T47D (cell line): ENCODE results near the gene RIN3.

Experiments
- DNase-seq, 2 experiments: peaks; one replicate each; pipeline versions ENCODE4 v3.0.0 to v3.0.0-alpha.2; 2011 to 2012; ENCODE audit warnings: low read depth in 1 of 2, low spot score in 1 of 2
- JUND ChIP-seq: IDR thresholded peaks from 2 replicates; pipeline ENCODE4 v1.6.1; 2012; ENCODE audit warnings: low read depth
- in situ Hi-C: cut with HindIII; loops from 2 replicates; pipeline ENCODE4 v1.10.0; 2016; ENCODE audit warnings: low sequenced_read_pairs, low pct_unique_long_range_greater_than_20kb

RIN3 gene

GRCh38 chr14:92513204-92513965, at the start of gene RIN3:
Gene RIN3 (plus strand): TSS chr14:92513781. CDS start chr14:92513933, 152 bp downstream.
- TF ChIP-seq JUND = no peak
- DNase-seq = no peak
- in situ Hi-C loops = no loop called here

DNA sequence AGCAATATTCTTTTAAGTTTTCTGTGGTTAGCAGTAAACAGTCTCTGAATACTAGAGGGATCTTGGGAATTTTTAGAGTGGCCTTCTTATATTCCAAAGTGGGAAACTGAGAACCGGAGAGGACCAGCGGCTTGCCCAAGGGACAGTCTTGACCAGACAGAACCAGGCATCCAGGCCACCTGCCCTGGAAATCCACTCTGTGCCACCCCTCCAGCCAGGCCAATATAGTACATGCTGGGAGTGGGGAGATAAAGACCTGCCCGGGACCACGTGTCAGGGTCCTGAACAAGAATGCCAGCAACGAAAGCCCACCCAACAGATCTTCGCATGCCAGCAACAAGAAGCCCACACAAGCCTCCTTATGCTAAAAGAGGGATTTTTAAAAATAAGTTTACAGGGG, 49.4 kb upstream of the RIN3 start:
- TF ChIP-seq JUND = no peak
- in situ Hi-C loops = no loop called here
- DNase-seq = no peak

DNA sequence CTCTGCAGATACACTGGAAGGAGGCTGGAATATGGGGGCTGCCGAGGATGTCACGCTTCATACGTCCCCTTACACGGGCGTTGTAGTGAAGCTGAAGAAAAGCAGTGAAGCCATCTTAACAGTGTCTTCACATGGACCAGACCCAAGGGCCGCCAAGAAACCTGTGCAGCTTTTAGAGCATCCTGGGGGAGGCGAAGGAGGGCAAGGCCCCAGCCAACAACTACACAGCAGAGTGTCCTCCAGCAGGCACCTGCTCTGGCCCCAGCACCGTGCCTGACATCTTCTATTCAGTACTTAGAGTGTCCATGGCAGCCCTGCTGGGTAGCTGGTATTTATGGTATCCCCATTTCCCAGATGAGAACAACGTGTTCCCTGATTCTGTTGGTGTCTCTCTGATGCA, 48.9 kb upstream of the RIN3 start:
- DNase-seq = no peak
- no peak for TF ChIP-seq JUND
- in situ Hi-C loops = no loop called here

DNA sequence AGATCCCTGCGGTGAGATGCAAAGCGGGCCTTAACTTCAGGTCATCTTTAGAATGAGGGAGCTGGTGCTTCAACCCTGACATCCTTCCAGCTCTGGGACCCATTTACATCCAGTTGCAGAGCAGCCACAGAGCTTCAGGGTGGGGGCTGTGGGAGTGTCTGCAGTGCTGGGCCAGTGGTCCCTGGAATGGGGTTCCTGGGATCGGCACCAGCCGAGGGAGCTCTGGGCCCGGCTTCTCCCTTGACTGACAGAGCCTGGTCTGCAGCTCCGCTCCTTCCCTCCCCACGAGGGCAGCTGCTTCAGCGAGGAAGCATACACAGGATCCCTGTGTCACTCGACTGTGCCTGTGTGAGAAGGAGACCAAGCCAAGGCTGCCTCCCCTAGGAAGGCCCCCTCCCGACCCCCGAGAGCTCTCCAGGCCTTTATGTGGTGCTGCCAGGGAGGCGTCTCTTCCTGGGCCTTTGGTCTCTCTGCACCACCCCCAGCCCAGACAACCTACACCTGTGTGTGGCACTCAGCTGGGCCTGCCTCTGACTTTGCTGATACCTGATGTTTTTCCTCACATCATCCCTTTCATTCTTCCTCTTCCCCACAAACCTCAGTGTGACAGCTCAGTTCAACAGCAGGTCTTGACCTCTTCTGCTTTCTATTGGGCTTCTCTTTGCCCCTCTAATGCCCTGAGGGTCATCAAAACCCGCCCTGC, 48.1 kb upstream of the RIN3 start:
- in situ Hi-C loops = no loop called here
- TF ChIP-seq JUND = no peak
- no peak for DNase-seq

DNA sequence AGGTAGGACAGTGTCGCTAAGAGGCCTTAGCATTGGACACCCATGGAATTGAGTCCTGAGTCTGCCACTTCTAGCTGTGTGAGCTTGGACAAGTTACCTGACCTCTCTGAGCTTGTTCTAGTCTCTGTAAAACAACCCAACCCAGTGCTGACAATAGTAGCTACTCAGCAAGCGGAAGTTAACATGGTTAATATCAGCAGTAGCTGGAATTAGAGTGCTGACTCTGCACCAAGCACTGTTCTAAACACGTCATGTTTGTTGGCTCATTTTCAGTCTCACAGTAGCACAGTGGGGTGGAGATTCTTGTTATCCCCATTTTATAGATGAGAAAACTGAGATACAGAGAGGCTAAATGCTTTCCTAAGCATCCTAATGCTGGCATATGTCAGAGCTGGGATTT, 47.5 kb upstream of the RIN3 start:
- in situ Hi-C loops = no loop called here
- no peak for DNase-seq
- TF ChIP-seq JUND = no peak

DNA sequence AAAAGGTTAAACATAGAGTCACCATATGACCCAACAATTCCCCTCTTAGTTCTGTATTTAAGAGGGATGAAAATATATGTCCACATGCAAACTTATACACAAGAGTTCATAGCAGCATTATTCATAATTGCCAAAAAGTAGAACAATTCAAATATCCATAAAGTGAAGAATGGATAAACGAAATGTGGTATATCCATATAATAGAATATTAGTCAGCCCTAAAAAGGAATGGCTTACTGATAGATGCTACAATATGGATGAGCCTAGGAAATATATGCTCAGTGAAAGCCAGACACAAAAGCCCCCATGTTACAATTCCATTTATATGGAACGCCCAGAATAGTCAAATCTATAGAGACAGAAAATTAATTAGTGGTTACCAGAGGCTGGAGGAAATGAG, 44.1 kb upstream of the RIN3 start:
- DNase-seq = no peak
- in situ Hi-C loops = no loop called here
- TF ChIP-seq JUND = no peak

GRCh38 chr14:92470215-92470614, 43.4 kb upstream of the RIN3 start:
- in situ Hi-C loops = no loop called here
- TF ChIP-seq JUND = no peak
- DNase-seq = no peak

DNA sequence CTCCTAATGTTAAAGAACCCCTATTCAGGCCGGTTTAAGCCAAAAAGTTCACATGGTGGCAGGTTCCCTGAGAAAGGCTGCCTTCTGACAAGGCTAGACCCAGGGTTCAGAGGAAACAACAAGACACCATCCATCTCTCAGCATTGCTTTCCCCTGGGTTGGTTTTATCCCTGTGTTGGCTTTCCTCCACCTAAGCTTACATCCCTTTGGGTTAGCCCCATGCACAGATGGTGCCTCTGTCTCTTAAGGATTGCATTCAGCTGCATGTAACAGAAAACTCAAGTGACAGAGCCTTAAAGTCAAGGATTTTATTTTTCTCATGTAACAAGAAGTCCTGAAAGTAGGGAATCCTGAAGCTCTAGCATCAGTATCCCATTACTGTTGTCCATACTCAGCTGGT, 42.8 kb upstream of the RIN3 start:
- no peak for TF ChIP-seq JUND
- in situ Hi-C loops = no loop called here
- no peak for DNase-seq

DNA sequence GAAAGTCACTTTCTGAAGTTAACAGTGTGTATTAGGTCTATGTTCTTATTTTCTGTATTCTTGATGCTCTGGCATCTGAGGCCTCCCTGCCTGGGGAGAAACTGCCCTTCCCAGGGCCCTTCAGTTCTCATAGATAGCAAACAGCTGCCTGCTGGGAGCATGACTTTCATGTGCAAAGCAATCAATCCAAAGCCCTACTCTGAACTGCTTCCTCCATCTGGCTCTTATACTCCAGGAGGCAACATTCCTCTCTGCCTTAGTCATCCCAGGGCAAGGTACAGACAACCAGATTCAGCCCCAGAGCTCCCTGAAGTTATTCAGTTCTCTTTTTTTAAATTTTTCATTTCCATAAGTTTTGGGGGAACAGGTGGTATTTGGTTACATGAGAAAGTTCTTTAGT, 41.7 kb upstream of the RIN3 start:
- in situ Hi-C loops = no loop called here

GRCh38 chr14:92472860-92473259, 40.7 kb upstream of the RIN3 start:
- no peak for TF ChIP-seq JUND
- in situ Hi-C loops = no loop called here
- no peak for DNase-seq

More for the DNA sequence above, 41.7 kb upstream of the RIN3 start:
- no peak for DNase-seq
- TF ChIP-seq JUND = no peak

GRCh38 chr14:92473261-92473968, 40.2 kb upstream of the RIN3 start:
- no peak for TF ChIP-seq JUND
- DNase-seq = no peak
- in situ Hi-C loops = no loop called here

DNA sequence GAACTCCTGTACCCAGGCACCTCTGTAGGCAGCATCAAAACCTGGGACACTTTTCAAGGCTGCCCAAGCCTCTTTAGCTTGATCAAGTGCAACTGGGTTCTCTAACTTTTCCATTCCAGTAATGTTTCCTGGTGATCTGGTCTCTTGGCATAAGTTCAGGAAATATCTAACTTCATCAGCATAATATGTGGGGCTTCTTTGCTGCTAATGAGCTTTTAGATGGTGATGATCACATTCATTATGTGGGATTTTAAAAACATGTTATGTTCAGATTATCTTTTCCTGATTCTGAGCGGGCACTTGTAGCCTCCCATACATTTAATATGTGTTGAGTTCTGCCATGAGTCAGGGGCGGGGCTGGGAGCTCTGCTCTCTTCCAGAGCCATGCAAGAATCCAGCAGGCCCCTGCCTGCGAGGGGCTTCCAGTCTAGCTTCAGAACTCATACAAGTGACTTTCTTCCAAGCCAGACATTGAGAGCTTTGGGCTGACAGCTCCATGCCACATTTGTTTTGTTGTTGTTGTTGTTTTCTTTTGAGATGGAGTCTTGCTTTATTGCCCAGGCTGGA, 39.5 kb upstream of the RIN3 start:
- in situ Hi-C loops = no loop called here
- no peak for TF ChIP-seq JUND
- no peak for DNase-seq

GRCh38 chr14:92475037-92475436, 38.5 kb upstream of the RIN3 start:
- DNase-seq = no peak
- no peak for TF ChIP-seq JUND
- in situ Hi-C loops = no loop called here
